HUDEP-2 (cell line): ENCODE results near the gene P3H2.

Source experiments
- DNase-seq, 76 experiments: peaks; one replicate each; lab custom pipeline; 2025; ENCODE audit not compliant: unreplicated experiment in 76 of 76; lab: John Stamatoyannopoulos, UW

The P3H2 gene

DNA sequence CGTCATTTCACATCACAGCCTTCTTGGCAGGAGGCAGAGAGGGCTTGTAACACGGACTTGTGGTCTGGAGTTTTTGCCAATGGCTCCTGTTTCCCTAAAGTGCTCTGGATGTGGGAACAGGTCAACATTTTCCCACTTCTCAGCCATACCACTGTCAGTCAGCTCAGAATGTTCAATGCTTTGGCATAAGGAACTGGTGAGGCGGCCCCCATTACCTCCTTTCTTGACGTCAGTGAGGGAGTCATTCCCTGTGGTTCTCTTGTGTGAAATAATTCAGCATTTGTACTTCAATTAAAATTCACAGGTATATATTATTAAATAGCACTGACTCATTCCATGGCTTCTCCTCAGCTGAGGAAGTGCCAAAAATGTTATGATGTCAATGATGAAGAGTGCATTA lies 167.1 kb downstream of the P3H2 start:
- no peak for DNase-seq

DNA sequence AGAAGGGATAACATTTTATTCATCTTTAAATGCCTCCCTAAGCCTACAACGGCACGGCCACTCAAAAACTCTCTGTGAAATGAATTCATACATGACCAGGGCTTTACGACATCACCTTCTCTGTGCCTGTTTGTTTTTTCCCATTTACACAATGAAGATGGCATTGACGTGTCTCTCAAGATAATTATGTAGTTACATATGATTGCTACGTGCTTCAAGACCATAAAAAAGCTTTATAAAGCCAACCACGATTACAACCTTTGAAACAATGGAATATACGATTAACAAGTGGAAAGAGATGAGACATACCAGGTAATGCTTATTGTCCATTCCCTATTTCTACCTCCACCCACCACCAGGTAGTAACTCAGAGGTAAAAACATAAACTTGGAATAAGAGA lies 168.4 kb downstream of the P3H2 start:
- DNase-seq = no peak

- no peak for DNase-seq
Measured at GRCh38 chr3:189950258-189950657, 170.4 kb downstream of the P3H2 start.

DNA sequence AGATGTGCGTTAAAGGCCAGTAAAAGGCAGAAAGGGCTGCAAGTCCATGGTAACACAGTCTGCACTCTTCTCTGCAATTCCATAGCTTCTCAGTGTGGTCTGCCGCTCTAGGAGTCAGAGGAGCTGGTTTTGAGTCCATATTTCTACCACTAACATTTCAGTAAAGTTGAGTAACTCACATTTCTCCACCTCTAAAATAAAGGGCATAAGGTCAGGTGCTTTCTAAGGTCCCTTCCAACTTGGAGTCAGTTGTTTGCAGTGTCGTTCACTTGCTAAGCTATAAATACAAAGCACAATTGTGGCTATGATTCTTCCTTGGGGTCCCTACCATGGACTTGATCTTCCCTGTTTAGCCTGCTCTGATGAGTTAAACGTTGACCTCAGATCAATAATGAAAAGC lies 171.1 kb downstream of the P3H2 start:
- DNase-seq = no peak

- no peak for DNase-seq
Measured at GRCh38 chr3:189948724-189949045, 172.0 kb downstream of the P3H2 start.

DNA sequence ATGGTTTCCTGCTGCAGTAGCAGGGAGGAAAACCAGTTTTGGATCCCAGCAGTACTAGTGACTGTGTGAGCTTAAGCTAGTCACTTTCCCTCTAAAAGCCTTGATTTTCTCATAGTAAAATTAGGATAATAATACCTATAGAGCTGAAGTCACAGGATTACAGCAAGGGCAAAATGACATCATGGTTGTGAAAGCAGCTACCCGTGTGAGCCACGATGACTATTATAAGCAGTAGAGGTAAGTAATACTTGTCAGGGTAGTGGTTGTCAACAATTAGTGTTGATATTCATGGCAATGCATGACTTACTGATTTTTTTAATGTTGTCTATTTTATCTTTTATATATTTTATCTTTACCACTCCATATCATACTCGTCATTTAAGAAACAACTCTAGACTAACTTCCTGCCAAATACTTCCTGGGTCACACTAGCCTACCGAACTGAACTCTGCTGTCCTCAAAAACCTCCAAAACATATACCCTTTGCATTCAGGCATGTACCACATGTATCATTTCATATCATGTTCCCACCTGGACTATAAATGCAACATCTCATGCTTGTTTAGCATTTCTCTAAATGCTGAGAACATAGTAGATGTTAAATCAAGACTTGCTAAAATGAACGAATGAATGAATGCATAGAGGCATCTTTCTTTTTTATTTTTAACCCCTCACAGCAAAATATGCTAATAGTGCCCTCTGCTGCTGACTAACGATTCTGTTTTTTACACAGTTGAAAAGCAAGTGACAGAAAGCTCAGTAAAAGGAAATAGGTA lies 172.6 kb downstream of the P3H2 start:
- DNase-seq = no peak

DNA sequence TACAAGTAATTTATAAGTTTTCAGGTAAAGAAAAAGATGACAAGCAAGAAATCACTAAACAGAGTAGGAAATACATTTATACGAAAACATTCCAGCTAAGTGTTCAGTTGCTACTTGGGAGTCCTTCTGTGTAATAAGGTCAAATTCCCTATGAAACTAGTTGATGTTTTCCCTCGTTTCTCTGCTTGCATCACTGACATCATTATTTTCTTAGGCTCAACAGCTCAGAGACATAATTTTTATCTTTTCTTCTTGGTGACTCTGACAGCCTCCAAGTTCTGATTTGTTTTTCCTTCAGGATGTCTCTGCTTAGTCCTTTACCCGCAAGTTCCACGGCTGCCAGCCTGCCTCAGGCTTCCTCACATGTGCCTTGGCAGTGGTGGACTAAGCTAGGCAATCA lies 173.6 kb downstream of the P3H2 start:
- no peak for DNase-seq

GRCh38 chr3:189945935-189946709 lies 174.6 kb downstream of the P3H2 start:
- DNase-seq = no peak

DNA sequence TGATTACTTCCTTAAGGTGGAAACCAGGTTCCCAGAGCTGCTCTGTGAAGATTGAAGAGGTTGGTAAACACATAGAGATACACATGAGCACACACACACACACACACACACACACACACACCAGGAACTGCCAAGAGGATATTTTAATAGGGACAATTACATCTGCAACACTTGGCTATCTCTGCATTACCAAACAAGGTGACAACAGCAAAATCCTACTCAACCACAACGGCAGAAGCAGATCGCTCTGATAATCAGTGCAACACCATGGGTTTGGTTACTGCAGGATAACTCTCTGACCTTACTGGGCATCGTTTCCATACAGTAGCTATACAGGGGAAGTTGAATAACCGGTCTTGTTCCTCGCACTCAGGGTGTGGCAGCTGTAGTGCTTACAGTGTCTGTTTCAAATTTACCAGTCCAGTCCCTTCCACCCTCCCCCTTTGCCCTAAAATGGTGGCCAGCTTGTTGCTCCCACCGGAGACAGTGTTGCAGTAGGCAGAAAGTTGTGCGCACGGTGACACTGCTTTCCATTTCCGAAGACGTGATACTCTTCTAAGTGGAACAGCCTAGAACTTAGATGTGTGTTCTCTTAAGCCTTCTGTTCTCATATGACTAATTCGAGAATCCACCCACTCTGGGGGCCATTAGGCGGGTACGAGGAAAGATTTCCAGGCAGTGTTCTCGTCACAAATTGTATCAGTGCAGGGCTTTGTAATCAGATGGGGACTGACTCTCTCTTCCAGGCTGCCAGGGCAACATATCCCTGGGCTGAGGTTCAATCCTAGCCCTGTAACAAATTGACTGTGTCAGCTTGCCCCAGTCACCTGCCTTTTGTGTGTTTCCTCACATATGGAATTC lies 176.2 kb downstream of the P3H2 start:
- DNase-seq = no peak

- no peak for DNase-seq
Measured at GRCh38 chr3:189942948-189943347, 177.7 kb downstream of the P3H2 start.

GRCh38 chr3:189941679-189942078 lies 179.0 kb downstream of the P3H2 start:
- no peak for DNase-seq

GRCh38 chr3:189941125-189941524 lies 179.6 kb downstream of the P3H2 start:
- no peak for DNase-seq

- no peak for DNase-seq
Measured at GRCh38 chr3:189937302-189938127, 183.2 kb downstream of the P3H2 start.

GRCh38 chr3:189936201-189936945 lies 184.3 kb downstream of the P3H2 start:
- DNase-seq = no peak

DNA sequence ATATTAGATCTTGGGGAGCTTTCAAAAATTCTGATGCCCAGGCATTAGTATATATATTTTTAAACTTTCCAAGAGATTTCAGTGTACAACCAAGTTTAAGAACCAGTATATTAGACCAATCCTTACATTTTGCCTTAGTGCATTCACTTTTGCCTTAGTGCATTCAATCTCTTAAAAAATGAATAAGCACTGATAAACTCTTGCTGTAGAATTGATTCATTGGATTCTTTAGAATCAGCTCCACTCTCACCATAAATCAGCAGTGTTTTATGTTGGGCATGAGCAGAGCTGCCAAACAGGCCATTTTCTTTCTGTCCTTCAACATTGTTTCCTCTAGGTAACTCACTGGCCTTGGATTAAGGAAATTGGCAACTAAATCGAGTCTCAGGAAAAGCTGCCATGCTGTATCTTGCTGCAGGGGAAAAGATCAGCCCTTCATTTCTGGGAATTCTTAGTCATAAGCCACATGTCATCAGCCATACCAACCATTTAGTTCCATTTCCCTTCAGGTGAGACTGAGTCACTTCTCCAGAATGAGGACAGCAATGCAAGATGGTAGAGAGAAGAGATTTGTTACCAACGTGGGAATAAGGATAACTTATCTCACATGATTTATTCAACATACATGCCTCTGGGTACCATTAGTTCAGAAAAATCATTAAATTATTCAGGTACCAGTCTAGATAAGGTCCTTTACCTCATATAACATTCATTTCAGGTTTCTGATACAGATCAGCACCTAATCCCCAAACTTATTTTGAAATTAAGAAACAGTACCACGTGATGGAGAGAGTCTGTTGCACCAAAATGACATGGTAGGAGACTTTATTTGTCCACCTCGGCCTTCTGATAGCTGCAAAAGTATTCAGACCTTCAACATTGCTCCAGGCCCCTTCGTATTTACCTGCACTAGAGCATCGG lies 192.5 kb downstream of the P3H2 start:
- no peak for DNase-seq

GRCh38 chr3:189921770-189922169 lies 198.9 kb downstream of the P3H2 start:
- no peak for DNase-seq

- no peak for DNase-seq
Measured at GRCh38 chr3:189914799-189915198, 205.9 kb downstream of the P3H2 start.

DNA sequence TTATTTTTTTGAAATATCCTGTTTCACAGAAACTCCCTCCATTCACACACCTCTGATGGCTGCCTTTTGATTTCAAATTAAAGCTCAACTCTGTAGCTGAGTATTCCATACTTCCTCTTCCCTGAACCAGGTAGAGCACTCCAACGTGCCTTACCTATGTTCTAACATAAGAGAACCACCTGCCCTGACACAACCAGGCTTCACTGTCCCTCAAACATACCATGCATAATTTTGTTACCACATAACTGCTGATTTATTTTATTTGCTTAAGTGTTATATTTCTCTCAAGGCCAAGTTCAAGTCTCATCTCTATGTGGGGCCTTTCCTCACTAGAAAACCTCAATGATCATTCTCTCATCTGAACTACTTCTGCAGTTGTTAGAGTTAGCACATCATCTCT lies 209.7 kb downstream of the P3H2 start:
- no peak for DNase-seq

- DNase-seq = no peak
Measured at GRCh38 chr3:189909573-189909972, 211.1 kb downstream of the P3H2 start.
